HG03520 (cell line): ENCODE data around the gene AGAP5.
"Not testable (repeated sequence)": the region's sequence is repeated elsewhere in the genome, so short reads cannot be mapped to it uniquely, and the experiment has no call there.

ENCODE experiments used
- ATAC-seq: cut with Tn5 transposase; IDR thresholded peaks from one replicate; pipeline ENCODE4 v1.9.1; 2021; ENCODE audit warnings: mild to moderate bottlenecking, moderate library complexity; ENCODE audit not compliant: unreplicated experiment

Gene AGAP5

GRCh38 chr10:73697675-73698159 lies at the start of gene AGAP5:
TSS of gene AGAP5 (minus strand) at chr10:73698109. CDS start at chr10:73697755, 354 bp downstream.
- ATAC-seq, result not testable (repeated sequence)

- ATAC-seq, result no peak
Observed at GRCh38 chr10:73746721-73747120, 48.8 kb upstream of the AGAP5 start.

DNA sequence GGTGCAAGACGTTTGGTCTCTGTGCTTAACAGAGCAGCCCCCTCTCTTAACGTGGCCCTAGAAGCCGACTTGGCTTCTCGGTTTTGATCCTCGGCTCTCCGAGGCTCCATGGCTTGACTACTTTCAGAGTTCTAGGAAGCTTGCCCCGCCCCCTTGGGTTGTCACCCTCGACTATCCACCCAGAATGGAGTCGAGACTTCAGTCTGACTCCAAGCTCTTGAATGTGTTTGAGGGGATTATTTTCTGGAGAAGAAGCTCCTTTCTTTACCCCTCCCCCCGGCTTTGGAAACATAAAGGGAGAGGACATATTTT lies 46.7 kb upstream of the AGAP5 start:
- peak; percentile 32 for ATAC-seq

GRCh38 chr10:73743905-73744663 lies 46.2 kb upstream of the AGAP5 start, which contains the start of gene SEC24C:
TSS of gene SEC24C (plus strand) at chr10:73744372. CDS start at chr10:73746833, 2,461 bp downstream.
- peak; percentile 87 for ATAC-seq

DNA sequence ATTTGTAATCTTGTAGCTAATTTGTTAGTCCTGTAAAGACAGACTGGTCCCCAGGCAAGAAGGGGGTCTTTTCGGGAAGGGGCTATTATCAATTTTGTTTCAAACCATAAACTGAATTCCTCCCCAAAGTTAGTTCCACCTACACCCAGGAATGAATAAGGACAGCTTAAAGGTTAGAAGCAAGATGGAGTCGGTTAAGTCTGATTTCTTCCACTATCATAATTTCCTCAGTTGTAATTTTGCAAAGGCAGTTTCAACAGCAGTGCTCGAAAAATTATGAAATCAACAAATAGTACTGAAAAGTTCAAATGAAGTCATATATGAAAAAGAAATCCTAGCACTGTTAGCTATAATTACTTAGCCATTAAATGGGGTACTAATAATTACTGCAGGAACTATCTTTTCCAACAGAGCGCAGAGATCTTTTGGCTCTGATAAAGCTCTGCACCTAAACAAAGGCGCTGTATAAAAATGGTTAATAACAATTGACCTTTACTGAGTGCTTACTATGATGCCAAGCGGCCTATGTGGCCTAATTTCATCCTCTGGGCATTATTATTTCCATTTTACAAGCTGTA lies 45.5 kb upstream of the AGAP5 start:
- no peak for ATAC-seq

GRCh38 chr10:73742454-73742734 lies 44.5 kb upstream of the AGAP5 start:
- no peak for ATAC-seq

DNA sequence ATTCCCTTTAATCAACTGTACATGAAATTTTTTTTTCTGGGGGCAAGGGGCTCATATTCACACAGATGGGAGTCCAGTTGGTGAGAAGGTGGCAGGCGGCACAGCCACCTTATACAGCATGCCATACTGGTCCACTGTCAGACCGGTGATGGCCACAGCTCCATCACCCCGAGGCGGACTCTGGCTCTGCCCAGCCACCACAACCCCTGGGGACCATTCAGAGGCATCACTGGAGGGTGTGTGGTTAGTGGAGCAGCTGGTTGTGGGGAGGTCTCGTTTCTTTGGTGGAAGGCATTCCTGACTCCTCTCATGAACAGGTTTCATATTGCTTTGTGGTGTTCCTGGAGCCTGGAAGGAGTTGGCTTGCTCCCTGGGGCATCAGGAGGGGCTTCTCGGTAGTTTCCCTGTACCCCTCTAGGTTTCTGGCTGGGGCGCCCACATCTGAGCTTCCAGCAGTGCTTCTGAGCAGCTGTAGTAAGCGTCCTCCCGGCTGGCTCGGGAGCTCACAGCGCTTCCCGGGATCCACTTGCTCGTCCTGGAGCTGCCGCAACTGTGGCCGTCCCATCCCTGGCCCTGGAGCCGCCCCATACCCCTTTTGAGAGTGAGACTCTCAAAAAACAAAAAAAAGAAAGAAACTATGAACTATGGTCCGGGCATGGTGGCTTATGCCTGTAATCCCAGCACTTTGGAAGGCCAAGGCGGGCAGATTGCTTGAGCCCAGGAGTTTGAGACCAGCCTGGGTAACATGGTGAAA lies 42.8 kb upstream of the AGAP5 start:
- not testable (repeated sequence) for ATAC-seq

DNA sequence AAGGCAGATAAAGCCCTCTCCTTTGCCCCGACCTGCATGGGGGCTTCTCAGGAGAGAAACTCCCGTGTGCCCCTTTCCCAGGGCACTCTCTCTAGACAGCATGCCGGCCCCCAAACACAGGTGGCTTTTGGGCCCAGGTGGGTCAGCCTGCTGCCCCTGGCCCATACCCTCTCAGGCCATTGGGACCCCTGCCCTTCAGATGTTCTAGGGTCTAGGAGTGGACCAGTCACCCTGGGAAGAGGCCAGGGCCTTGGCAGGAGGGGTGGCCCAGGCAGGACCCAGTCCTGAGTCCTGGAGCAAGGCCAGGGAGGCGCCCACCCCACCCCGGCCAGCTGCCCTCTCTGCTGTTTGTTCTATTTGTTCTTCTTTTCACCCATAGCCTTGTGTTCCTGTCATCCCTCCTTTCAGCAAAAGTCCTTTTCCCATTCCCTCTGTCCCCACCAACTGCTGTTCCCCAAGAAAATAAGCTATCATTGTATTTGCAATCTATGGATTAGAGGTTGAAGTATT lies 36.9 kb upstream of the AGAP5 start:
- ATAC-seq, result no peak

DNA sequence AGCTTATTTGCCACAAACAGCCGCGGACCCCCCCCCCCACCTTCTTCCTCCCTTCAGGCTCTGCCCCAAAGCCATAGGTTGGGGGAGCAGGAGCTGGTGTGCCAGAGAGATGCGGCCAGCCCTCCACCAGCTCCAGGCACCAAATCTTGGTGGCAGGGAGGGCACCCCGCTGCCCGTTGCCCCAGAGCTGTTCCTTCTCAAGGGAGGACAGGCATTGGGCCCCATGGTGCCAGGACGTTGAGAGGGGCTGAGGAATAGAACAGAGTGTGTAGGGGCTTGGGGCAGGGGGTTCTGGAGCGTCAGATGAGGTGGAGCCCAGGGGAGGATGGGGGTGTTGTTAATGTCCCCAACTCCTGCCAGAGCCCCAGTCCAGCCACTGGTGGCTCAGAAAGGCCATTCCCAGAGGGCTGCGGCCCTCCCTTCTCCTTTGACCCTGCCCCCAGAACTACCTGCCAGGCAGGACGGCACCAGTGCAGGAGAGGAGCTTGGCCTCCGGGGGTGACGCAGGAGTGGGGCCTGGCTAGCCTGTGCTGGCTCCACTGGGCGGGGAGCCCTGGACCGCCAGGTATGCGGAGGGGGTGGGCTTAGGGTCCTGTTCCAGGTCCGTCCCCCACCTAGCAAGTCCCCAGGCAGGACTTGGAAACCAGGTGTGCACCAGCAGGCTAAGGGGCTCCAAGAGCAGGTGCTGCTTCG lies 36.3 kb upstream of the AGAP5 start:
- ATAC-seq, result no peak

DNA sequence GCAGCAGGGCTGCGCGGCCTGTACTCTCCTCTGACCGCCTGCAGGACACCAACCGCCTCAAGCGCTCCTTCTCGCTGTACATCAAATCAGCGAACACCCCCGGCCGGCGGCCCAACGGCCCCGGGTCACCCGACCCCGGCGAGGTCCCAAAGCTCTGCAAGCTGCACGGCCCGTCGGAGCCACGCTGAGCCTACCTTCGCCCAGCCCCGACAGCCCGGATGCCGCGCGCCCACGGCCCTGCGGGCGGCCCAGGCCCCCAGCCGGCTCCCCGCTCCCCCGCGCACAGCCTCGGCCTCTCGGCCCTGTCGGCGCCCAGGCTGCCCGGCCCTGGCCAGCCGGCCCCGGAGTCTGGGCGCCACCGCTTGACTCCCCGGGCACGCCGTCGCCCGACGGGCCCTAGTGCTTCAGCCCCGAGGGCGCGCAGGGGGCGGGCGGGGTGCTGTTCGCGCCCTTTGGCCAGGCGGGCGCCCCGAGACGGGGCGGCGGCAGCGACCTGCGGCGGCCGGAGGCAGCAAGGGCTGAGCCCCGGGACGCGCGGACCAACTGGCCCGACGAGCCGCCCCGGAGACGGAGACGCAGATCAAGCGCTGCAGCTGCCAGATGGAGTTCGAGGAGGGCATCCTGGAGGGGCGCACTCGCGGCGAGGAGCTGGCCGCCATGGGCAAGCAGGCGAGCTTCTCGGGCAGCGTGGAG lies 35.2 kb upstream of the AGAP5 start:
- no peak for ATAC-seq

GRCh38 chr10:73732426-73732825 lies 34.5 kb upstream of the AGAP5 start:
- no peak for ATAC-seq

DNA sequence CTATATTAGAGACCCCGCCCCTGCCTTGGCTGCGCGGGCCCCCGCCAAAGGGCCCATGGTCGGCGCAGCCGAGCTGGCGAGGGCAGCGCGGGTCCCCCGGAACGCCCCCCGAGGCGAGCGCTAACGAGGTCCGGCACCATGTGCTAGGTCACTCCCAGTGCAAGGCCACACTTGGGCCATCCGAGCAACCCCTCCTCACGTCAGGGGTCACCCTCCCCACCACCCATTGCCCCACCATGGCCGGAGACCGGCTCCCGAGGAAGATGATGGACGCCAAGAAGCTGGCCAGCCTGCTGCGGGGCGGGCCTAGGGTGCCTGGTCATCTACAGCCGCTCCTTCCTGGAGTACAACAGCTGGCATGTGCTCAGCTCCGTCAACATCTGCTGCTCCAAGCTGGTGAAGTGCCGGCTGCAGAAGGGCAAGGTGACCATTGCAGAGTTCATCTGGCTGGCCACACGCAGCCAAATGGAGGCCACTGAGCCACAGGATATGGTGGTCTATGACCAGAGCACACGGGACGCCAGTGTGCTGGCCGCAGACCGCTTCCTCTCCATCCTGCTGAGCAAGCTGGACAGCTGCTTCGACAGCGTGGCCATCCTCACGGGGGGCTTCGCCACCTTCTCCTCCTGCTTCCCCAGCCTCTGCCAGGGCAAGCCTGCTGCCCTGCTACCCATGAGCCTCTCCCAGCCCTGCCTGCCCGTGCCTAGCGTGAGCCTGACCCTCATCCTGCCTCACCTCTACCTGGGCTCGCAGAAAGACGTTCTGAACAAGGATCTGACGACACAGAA lies 33.9 kb upstream of the AGAP5 start:
- no peak for ATAC-seq

DNA sequence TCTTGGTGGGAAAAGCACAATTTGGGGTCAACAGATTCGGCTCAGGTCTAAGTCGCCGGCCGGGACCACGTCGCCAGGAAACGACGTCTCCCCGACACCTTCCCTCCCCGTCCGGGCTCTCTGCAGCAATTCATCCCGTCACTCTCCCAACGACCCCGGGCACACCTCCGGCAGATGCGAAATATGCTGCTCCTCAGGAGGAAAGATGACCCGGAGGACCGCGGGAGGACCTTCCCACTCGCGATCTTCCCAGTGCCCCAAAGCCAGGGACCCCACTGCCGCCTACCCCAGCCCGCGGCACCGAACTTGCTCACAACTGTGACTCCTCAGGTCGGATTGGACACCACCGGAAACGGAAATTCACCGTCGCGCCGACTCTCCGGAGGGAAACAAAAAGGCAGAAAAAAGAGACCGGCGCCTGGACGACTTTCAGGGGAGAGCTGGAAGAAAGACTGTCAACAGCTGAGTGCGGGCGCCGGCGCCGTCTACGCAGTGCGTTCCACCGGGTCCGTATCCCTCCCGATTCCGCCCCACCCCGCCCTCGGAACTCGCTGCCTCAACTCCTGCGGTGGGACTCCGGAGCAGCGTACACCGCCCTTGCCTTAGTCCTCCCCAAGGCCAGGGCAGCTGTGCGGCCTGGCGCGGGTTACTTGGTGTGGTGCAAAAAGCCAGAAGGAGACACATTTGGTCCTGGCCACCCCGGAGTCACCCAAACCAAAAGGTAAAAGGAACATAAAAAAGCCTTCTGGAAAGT lies 32.4 kb upstream of the AGAP5 start:
- peak; percentile 85 for ATAC-seq

GRCh38 chr10:73729781-73730152 lies 31.9 kb upstream of the AGAP5 start:
- not testable (repeated sequence) for ATAC-seq

- ATAC-seq, result no peak
Observed at GRCh38 chr10:73723516-73723915, 25.6 kb upstream of the AGAP5 start.

GRCh38 chr10:73720561-73720960 lies 22.7 kb upstream of the AGAP5 start:
- not testable (repeated sequence) for ATAC-seq

DNA sequence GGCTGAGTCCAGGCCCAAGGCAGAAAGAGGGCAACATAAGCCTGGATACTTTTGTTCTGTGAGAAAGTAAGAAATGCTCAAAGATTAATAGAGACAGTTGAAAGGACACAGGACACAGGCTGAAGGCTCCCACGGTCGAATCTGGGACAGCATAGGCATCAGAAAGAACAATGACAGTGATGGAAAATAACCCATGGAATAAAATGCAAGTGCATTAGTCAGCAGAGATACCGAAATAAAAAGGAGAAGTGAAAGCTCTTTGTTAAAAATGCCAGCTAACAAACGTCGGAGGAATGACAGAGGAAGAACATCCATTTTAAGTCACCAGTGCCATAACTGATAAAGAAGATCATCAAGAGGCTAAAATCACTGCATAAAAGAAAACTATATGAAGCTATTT lies 19.6 kb upstream of the AGAP5 start:
- ATAC-seq, result no peak

- no peak for ATAC-seq
Observed at GRCh38 chr10:73716251-73716650, 18.3 kb upstream of the AGAP5 start.
